Erythroblast (primary cell): ENCODE measurements around the gene PPME1.

ENCODE experiments used
- GATA1 ChIP-seq: IDR thresholded peaks from 2 replicates; pipeline ENCODE4 v1.6.1; 2011; ENCODE audit warnings: low read depth, mild to moderate bottlenecking, control low read depth, low read length, moderate library complexity
- POLR2A ChIP-seq: IDR thresholded peaks from 2 replicates; pipeline ENCODE4 v1.6.1; 2011; ENCODE audit warnings: mild to moderate bottlenecking, low read length

GRCh38 chr11:74279256-74279655, 108.2 kb downstream of the PPME1 start:
- TF ChIP-seq POLR2A (no peak), GATA1 (no peak)
